Measurements from ENCODE around the gene REXO1. TPM values are rescaled to one million over a fixed set of nuclear protein-coding genes. Genes with fewer than 3 reads are reported as not detected.
"Not testable (repeated sequence)": the region's sequence is repeated elsewhere in the genome, so short reads cannot be mapped to it uniquely, and the experiment has no call there.

The REXO1 gene
- 3.6 and 14.0 TPM in 2 replicates for total RNA-seq

DNA sequence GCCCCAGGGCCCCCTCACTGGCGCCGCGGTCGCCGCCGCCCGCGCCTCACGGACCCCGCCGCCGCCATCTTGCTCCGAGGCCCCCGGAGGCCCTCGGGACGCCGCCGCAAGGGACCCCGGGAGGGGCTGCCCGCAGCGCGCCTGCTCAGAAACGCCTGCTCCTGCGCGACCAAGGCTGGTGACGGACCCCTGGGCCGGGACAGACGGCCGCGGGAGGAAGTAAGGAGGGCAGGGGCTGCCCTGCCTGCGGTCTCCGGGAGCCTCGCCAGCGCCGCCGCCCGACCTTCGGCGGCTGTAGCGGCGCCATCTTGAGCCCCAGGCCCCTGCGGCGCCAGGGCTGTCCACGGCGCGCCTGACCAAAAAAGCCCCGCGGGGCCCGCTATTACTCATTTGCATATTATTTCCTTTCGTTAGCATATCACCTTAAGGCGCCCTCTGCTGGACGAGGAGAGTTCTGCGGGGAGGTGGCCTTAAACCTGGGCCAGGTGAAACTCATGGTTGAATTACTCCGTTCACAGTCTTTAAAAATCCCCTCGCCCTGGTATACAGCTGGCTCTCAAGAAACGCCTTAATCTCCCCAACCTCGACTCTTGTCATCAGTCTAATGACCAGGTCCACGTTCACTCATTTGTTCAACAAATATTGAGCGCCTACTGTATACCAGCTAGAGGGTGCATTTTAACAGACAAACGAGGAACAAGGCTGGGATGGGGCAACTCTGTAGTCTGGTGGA, at the start of gene REXO1:
Gene REXO1, minus strand, starts transcription at position 85 of the 733 bp plus-strand sequence. CDS start 125 bp downstream, outside the sequence.
- peak; percentile 78 for DNase-seq (ENCODE audit: low read depth)

GRCh38 chr19:1896508-1896907, 48.2 kb upstream of the REXO1 start:
- DNase-seq (ENCODE audit: low read depth), result no peak

DNA sequence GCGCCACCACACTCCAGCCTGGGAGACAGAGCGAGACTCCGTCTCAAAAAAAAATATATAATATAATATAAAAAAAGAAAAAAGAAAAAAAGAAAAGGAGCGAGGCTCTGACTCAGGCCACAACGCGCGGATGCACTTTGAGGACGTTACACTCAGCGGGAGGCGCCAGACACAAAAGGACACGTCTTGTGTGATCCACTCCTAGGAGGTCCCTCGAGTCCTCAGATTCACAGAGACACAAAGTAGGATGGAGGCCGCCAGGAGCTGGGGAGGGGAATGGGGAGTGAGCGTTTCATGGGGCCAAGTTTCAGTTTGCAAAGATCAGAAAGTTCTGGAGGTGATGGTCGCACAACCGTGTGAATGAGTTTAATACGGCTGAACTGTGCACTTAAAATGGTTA, 45.5 kb upstream of the REXO1 start:
- no peak for DNase-seq (ENCODE audit: low read depth)

- no peak for DNase-seq (ENCODE audit: low read depth)
Observed at GRCh38 chr19:1889907-1890306, 41.6 kb upstream of the REXO1 start.

- DNase-seq (ENCODE audit: low read depth), result no peak
Observed at GRCh38 chr19:1888385-1888784, 40.1 kb upstream of the REXO1 start.

GRCh38 chr19:1886360-1886759, 38.1 kb upstream of the REXO1 start:
- not testable (repeated sequence) for DNase-seq (ENCODE audit: low read depth)

DNA sequence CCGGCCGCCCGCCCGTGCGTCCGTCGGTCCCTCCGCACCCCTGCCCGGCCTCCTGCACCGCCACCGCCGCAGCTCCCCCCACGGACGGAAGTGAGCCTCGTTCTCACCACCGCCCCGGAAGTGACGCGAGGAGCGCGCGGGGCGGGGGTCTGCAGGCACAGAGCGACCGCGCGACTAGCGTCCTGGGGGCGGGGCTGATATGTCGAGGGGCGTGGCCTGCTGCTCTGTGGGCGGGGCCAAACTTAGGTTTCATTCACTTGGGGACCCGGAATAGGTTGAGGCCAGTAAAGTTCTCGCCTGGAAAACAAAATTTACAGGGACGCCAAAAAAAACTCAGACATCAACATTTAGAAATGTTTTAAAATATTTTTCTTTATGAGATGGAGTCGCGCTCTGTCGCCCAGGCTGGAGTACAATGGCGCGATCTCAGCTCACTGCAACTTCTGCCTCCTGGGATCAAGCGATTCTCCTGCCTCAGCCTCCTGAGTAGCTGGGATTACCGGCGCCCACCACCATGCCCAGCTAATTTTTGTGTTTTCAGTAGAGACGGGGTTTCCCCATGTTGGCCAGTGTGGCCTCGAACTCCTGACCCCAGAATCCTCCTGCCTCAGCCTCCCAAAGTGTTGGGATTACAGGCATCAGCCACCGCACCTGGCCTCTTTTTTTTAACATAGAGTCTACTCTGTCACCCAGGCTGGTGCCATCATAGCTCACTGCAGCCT, 37.3 kb upstream of the REXO1 start, which contains the start of gene ABHD17A:
Gene ABHD17A, minus strand, starts transcription at position 99 of the 722 bp plus-strand sequence. CDS start 3,930 bp downstream, outside the sequence.
- DNase-seq (ENCODE audit: low read depth), result peak; percentile 71

GRCh38 chr19:1884719-1885334, 36.5 kb upstream of the REXO1 start:
- no peak for DNase-seq (ENCODE audit: low read depth)

- DNase-seq (ENCODE audit: low read depth), result no peak
Observed at GRCh38 chr19:1884291-1884718, 36.0 kb upstream of the REXO1 start.

GRCh38 chr19:1883784-1884183, 35.5 kb upstream of the REXO1 start:
- DNase-seq (ENCODE audit: low read depth), result no peak

- no peak for DNase-seq (ENCODE audit: low read depth)
Observed at GRCh38 chr19:1882786-1883692, 34.8 kb upstream of the REXO1 start.

DNA sequence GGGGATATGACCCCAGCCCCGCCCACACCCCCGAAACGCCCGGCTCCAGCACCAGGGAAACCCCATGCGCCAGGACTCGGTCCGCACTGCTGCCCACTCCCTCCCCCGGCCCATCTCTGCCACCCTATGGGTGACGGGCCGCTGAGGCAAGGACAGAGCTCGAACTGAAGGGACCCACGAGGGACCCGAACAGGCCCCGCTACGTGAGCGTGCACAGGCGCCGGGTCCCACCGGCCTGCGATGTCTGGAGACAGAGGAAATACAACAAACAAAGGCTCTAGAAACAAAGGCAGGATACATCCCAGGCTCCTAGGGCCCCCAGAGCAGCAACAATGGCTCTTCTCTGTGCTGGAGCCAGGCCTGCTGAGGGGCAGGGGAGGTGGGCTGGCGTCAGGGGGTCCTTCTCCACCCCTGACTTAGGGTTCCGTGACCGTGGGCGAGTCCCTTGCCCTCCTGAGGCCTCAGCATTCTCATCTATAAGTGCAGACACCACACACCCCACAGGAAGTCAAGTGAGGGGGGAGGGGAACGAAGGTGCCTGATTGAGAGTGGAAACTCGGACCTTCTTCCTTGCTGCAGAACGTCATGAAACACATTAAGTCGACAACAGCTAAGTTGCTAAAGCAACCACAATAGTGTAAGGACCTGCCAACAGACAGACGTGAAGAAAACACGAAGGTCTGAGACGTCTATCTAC, 34.0 kb upstream of the REXO1 start:
- no peak for DNase-seq (ENCODE audit: low read depth)

- DNase-seq (ENCODE audit: low read depth), result not testable (repeated sequence)
Observed at GRCh38 chr19:1881393-1882088, 33.3 kb upstream of the REXO1 start.

GRCh38 chr19:1880611-1881392, 32.5 kb upstream of the REXO1 start:
- no peak for DNase-seq (ENCODE audit: low read depth)

DNA sequence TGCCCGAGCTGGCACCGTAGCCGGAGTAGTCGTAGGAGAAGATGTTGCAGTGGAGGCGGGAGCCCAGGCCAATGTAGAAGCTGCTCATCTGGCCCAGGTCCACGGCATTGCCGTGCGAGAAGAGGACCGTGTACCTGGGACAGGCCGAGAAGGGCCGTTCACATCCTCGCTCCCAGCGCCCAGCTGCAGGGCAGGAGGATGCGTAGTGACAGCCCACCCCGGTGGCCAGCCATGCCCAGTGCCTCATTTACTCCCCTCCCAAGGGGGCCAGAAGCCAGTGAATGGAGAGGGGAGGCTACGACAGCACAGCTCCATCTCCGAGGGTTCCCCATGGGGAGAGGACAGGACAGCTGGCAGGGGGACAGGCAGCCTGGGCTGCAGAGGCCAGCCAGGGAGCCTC, 31.7 kb upstream of the REXO1 start:
- not testable (repeated sequence) for DNase-seq (ENCODE audit: low read depth)

GRCh38 chr19:1878583-1878982, 30.3 kb upstream of the REXO1 start:
- not testable (repeated sequence) for DNase-seq (ENCODE audit: low read depth)

DNA sequence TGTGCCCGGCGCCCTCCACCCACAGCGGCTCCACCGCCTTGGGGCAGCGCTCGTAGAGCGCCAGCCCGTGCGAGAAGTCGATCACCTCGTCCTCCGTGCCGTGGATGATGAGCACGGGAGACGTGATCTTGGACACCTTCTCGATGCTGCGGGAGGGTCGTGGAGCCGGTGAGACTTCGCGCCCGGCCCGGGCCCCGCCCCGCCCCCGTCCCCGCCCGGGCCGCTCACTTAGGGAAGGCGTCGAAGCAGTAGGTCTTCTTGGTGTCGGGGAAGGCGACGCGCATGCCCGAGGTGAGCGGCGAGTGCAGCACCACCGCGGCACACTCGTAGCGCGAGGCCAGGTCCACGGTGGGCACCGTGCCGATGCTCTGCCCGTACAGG, 29.0 kb upstream of the REXO1 start:
- not testable (repeated sequence) for DNase-seq (ENCODE audit: low read depth)

DNA sequence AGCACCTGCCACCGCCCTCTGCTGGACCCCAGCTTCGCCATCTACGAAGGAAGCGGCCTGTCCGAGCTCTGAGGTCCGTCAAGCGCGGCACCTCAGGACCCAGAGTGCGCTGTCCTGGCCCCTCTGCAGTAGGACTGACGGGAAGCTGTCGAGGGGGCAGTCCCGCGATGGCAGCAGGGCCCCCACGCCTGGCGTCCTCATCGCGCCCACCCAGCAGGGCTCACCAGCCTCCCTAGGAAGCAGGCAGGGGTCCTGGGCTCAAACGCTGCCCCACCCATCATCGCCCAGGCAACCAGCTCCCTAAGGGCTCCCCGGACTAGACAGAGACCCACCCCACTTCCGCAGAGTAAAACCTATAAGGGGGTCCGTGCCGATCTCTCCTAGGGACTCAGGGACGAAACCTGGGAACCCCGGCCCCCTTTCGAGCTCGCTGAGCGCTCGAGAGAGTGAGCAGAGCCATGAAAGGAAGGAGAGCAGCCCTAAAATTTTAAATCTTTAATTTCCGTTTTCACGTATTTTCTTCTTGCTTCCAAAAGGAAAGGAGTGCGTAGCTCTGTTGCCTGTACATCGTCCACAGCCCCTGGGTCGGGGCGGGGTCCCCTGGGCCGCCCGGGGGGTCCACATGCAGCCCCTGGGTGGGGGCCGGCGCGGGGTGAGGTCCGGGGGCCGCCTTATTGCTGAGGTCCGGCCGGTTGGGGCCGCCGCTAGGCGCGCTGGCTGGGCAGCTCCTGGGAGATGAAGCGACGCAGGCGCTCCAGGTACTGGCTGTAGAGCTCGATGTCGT, 28.4 kb upstream of the REXO1 start:
- DNase-seq (ENCODE audit: low read depth), result not testable (repeated sequence)

Data from renal cortical epithelial cell (primary cell).